Umbilical cord (tissue), 2 donors: ENCODE data around the gene CDH22. TPM values are rescaled to one million over a fixed set of nuclear protein-coding genes. Genes with fewer than 3 reads are reported as not detected.
A peak's percentile ranks its signal among the peaks of the same experiment; 100 is the strongest.

ENCODE experiments used
- DNase-seq: peaks from one replicate; pipeline ENCODE4 v3.0.0-alpha.2; 2015; ENCODE audit warnings: low spot score
- total RNA-seq: library from RNA; depleted of rRNA; stranded (reverse); fragments of >200 nt; gene quantifications from one replicate; pipeline ENCODE4 v1.2.3, GENCODE V29; 2014; ENCODE audit warnings: low replicate concordance; ENCODE audit not compliant: insufficient read depth

Gene CDH22
- total RNA-seq, 1 donor from 2014 or later: 0.24 TPM

DNA sequence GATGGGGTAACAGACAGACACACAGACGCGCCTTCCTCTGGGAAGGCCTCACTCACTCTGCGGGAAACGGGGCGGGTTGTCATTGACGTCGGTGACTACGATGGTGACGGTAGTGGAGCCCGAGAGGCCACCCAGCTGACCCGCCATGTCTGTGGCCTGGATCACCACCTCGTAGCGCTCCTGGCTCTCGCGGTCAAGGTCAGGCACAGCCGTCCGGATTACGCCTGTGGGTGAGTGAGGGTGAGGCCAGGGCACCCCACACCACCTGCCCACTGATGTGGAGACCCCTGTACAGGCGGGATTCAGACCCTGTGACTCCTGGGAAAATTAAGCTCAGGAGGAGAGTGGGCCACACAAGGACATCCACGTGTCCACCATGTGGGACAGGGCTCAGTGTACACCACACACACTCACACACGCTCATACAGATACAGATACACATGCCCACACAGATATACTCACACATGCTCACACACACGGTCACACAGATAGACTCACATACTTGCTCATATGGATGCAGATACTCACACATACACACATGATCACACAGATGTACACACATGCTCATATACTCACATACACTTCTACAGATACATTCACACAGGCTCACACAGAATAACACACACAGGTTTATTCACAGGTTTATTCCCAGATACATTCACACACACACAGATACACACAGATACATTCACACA, 91.4 kb downstream of the CDH22 start:
- no peak for DNase-seq

DNA sequence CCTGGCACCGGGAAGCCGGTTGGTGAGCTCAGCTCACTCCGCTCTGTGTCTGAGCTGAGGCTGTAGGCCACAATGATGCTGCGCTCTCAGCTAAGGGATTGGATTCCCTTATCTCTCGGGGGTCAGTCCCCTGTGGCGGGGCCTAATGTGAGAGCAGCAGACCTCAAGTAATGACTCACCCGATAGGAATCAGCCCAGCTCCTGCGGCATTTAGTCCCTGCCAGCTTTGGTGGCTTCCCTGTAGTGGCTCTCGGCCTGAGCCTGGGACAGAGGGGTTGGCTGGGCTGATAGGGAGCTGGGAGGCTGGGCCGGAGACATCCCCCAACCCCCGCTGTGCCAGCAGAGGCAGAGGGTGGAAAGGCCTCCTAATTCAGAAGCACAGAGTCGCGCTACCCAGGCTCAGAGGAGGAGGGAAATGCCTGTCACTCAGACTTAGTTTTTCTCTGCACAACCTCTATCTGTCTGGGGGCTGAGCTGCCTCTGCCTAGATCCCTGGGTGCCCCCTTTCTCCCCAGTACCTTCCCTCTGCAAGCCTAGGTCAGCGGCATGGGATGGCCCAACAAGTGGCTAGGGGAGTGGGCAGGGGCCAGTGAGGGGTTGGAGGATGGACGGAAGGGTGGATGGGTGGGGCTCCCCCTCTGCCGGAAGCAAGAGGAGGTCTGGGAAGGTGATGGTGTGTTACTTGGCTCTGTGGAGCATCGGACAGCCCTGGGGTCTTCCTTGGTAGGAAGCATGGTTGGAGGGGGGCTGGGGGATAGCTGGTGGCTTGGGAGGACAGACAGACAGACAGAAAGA, 92.2 kb downstream of the CDH22 start:
- DNase-seq: peak; percentile 65

DNA sequence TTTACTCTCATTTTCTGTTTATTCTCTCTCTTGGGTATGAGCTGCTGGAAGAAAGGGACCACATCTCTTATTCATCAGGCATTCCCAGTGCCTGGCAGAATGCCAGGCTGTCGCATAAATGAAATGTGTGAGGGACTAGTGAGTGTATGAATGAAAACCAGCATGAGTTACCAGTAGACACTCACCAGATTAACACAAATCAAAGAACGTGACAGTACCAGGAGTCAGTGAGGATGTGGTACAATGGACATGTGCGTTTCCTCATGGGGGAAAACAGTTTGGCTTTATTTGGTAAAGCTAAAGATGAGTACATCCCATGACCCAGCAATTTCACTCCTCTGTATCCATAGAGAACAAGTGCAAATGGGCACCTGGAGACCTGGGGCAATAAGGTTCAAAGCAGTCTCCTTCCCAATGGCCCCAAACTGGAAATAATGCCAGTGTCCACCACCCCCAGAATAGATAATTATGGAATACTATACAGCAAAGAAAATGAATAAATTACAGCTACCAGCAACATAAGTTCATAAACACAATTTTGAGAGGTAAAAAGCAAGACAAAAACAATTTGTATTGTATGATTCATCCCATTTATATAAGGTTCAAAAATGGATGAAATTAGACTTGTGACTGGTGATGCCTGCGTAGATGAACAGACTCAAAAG, 93.3 kb downstream of the CDH22 start:
- DNase-seq: no peak

DNA sequence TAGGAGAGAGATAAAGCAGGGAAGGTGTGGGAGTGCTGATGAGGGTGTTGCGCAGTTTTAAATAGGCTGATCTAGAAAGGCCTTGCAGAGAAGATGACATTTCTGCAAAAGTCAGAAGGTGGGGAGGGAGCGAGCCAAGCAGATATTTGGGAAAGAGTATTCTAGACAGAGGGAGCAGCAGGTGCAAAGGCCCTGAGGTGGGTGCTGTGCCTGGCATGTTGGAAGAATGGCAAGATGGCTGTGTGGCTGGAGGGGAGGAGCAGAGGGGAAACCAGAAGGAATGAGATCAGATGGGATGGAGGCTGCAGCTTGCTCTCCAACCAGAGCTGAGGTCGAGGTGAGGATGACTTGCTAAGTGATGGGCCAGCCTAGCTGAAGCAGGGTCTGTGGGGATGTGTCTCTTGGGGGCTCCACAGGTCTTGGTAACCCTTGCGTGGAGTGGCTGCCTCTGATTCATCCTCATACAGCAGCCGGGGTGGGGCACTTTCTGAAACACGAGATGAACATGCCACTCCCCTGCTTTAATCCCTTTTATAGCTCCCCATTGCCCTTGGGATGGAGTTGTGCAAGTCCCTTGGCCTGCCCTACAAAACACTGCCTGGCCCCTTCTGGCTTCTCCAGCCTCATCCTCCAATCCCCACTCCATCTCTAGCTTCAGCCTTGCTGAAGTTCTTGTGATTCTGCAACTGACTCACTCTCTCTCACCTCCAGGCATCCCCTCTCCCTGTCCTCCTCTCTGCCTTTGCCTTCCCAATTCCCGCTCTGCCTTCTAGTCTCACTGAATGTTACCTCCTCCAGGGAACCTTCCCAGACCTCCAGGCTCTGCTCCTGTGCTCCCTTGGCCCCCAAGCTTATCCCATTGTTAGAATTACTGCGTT, 94.1 kb downstream of the CDH22 start:
- no peak for DNase-seq

DNA sequence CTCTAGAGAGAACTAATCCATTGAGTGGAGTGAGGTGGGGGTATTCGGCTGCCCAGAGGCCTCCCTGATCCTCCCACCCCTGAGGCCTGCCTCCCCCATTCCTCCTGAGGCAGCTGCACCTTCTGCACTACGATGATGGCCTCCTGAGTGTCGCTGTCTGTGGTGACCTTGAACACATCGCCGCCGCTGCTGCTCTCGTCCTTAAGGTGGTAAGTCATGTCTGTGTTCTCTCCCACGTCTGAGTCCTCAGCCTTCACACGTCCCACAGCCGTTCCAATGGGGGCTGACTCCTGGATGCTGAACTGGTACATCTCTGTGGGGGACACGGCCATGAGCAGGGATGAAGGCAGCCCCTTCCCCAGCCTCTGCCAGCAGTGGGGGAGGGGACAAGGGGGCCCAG, 95.4 kb downstream of the CDH22 start:
- no peak for DNase-seq

- no peak for DNase-seq
Measured at GRCh38 chr20:46212252-46212651, 96.0 kb downstream of the CDH22 start.

DNA sequence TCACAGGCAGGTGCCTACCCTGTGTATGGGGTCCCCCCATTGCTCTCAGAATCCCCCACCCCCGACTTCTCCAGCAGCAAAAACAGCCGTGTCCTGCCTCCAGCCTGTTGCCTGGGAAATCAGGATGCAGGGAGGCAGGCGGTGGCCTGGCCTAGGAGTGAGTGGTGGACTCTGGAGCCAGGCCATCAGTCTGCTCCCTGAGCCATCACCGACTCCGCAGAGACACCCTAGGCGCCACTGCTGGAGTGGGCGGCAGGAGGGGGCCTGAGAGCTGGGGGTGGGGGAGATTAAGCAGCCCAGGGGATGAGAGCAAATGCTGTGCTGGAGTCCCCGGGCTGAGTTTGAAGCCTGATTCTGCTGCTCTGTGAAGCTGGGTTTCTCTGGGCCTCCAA, 97.0 kb downstream of the CDH22 start:
- DNase-seq: no peak

GRCh38 chr20:46210672-46211330, 97.5 kb downstream of the CDH22 start:
- DNase-seq: peak; percentile 54

DNA sequence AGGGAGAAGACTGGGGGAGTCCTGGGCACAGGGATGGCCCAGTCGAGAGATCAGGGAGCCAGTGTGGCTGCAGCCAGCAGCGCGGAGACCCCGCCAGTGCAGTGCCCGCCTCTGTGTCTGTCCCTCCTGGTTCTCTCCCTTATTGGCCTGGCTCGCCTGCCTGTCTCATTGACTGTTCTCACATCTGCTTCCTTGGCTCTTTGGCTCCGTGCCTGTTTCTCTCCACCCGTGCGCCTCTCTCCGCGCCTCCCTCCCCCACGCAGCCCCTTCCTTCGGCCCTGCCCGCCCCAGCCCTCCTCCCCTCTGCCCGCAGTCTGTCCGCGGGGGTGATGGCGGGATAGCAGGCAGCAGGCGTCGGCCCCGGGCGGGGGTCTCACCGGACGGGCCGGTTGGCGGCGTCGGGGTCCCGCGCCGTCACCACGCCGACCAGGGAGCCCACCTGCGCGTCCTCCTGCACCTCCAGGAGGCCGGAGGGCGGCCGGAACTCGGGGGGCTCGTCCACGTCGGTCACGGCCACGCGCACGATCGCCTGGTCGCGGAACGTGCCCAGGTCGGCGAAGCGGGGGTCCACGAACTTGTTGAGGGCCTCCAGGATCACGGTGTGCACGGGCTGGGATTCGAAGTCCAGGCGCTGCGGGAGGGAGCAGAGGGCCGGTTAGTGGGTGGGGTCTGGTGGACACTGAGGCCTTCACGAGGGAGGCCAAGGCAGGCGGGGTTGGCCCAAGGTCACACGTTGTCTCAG, 98.2 kb downstream of the CDH22 start:
- DNase-seq: no peak

GRCh38 chr20:46207793-46208192, 100.5 kb downstream of the CDH22 start:
- DNase-seq: no peak

DNA sequence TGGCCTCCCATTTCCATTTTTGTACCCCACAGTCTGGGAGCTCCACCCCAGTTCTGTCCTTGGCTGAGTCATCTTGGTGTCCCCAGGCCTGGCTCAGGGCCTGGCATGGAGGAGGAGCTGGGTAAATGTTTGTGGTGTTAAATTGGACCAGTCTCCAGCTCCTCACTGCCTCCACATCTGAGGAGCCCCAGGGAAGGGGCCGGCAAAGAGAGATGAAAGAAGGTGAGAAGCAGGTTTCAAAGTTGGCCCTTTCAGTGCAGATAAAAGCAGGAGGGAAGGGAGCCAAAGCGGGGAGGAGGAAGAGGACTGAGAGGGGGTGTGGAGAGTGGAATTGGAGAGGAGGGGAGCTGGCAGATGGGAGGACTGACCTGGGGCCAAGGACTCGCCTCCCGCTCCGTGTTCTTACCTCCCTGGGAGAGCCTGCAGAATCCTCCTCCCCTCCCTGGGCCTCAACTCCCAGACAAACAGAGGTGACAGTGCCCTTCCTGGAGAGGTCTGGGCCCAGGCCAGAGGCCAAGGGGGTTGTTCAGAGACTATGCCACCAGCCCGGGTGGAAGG, 101.2 kb downstream of the CDH22 start:
- DNase-seq: no peak

GRCh38 chr20:46206025-46206424, 102.3 kb downstream of the CDH22 start:
- peak; percentile 39 for DNase-seq

DNA sequence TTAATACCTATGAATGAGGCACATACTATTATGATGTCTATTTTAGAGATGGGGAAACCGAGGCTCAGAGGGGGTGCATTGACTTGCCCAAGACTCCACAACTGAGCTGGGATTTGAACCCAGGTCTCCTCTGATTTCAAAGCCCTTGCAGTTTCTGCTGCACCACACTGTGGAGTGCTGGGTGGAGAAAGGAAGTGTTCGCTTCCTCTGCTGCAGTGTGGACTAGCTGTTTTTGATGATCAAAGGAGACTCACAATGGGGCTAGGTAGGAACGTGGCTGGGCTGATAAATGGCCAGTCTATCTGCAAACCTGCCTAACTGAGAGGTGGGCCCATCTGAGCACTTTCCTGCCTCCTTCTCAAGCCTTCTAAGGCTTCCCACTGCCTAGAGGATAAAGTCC, 102.9 kb downstream of the CDH22 start:
- no peak for DNase-seq

DNA sequence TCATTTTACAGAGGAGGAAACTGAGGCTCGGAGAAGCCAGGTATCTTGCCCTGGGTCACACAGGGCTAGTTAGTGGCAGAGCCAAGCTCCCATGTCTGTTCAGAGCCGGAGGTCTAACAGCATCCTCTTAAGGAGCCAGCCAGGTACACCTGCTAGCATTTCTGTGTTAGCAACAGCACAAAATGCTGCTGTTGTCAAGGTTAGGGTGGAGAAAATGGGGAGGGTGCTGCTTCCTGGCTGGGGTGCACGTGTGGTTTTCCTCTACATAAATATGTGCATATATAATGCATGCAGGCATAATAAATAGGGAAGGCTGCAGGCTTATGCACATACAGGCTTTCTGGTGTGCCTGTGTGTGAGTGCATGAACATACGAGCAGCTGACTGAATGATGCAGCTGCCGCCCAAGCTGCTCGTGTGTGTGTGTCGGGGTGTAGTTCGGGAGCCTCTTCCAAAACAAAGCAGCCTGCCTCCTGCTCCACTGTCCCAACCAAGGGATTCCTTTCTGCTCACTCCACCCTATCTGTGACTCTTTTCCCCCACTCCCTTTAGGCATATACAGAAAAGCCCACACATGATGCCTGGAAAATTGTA, 103.6 kb downstream of the CDH22 start:
- no peak for DNase-seq

GRCh38 chr20:46203510-46203837, 104.8 kb downstream of the CDH22 start:
- DNase-seq: no peak

DNA sequence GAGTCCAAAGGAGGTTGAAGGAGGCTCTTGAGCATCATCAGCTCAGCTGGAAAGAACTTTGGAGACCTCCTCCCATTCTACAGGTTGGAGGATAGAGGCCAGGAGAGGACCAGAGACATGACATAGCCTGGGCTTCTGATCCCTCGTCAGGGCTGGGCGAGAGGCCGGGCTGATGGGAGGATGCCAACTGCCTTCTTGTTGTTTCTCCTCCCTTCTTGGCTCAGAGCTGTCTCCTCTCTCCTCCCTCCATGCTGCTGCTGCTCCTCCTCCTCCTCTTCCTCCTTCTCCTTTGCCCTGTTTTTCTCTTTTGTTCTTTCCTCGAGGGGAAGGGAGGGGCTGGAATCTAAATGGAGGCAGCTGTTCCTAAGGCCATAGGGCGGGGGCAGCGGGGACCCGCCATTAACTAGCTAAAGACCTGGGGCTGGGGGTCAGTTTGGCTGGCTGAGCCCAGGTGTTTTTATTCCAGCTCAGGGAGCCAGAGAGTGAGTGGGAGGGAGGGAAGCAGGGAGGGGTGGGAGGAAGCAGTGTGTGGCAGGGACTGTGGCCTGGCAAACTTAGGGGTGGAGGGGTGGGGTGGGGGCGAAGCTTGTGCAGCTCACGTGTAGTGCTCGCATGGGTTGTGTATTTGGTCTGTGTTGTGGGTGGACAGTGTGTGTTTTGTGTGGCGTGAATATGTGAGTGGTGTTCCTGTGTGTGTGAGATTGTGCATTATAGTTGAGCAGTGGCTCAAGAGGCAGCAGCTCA, 105.4 kb downstream of the CDH22 start:
- no peak for DNase-seq

GRCh38 chr20:46200582-46201570, 107.4 kb downstream of the CDH22 start:
- no peak for DNase-seq

GRCh38 chr20:46199198-46199597, 109.1 kb downstream of the CDH22 start:
- DNase-seq: no peak
